GM04504 (cell line): ENCODE measurements around the gene CRY2.
"Not testable (repeated sequence)": the region's sequence is repeated elsewhere in the genome, so short reads cannot be mapped to it uniquely, and the experiment has no call there.

ENCODE experiments used
- DNase-seq: peaks from one replicate; pipeline ENCODE4 v3.0.0-alpha.2; 2012; ENCODE audit warnings: low read depth

Gene CRY2

GRCh38 chr11:45811571-45812290 is 35.5 kb upstream of the CRY2 start:
- DNase-seq, result no peak

GRCh38 chr11:45812581-45813548 is 34.4 kb upstream of the CRY2 start:
- no peak for DNase-seq

GRCh38 chr11:45815747-45816146 is 31.5 kb upstream of the CRY2 start:
- no peak for DNase-seq

- no peak for DNase-seq
Measured at GRCh38 chr11:45816614-45817013, 30.7 kb upstream of the CRY2 start.

- no peak for DNase-seq
Measured at GRCh38 chr11:45817191-45817590, 30.1 kb upstream of the CRY2 start.

- no peak for DNase-seq
Measured at GRCh38 chr11:45818961-45819605, 28.2 kb upstream of the CRY2 start.

- DNase-seq, result no peak
Measured at GRCh38 chr11:45820211-45820857, 26.9 kb upstream of the CRY2 start.

- DNase-seq, result not testable (repeated sequence)
Measured at GRCh38 chr11:45826492-45826891, 20.8 kb upstream of the CRY2 start.

GRCh38 chr11:45827123-45827522 is 20.2 kb upstream of the CRY2 start:
- no peak for DNase-seq

GRCh38 chr11:45828996-45829395 is 18.3 kb upstream of the CRY2 start:
- no peak for DNase-seq

- no peak for DNase-seq
Measured at GRCh38 chr11:45830596-45830995, 16.7 kb upstream of the CRY2 start.

GRCh38 chr11:45832811-45833441 is 14.3 kb upstream of the CRY2 start:
- no peak for DNase-seq

GRCh38 chr11:45833761-45834160 is 13.5 kb upstream of the CRY2 start:
- DNase-seq, result no peak

GRCh38 chr11:45834298-45834756 is 12.9 kb upstream of the CRY2 start:
- DNase-seq, result no peak

- DNase-seq, result no peak
Measured at GRCh38 chr11:45839204-45839603, 8.1 kb upstream of the CRY2 start.

GRCh38 chr11:45840251-45840650 is 7.0 kb upstream of the CRY2 start:
- DNase-seq, result not testable (repeated sequence)

GRCh38 chr11:45843158-45843924 is 3.9 kb upstream of the CRY2 start:
- peak; percentile 73 for DNase-seq

- DNase-seq, result no peak
Measured at GRCh38 chr11:45844822-45845578, 2.3 kb upstream of the CRY2 start.

- no peak for DNase-seq
Measured at GRCh38 chr11:45846174-45846675, 1.1 kb upstream of the CRY2 start.

GRCh38 chr11:45847911-45848316 is 639 bp downstream of the CRY2 start:
- DNase-seq, result no peak
